Measurements from ENCODE around the gene PLCD3. TPM values are rescaled to one million over a fixed set of nuclear protein-coding genes. Genes with fewer than 3 reads are reported as not detected.

The PLCD3 gene
- total RNA-seq, 1 donor from 2014 or later = 54.0 TPM

DNA sequence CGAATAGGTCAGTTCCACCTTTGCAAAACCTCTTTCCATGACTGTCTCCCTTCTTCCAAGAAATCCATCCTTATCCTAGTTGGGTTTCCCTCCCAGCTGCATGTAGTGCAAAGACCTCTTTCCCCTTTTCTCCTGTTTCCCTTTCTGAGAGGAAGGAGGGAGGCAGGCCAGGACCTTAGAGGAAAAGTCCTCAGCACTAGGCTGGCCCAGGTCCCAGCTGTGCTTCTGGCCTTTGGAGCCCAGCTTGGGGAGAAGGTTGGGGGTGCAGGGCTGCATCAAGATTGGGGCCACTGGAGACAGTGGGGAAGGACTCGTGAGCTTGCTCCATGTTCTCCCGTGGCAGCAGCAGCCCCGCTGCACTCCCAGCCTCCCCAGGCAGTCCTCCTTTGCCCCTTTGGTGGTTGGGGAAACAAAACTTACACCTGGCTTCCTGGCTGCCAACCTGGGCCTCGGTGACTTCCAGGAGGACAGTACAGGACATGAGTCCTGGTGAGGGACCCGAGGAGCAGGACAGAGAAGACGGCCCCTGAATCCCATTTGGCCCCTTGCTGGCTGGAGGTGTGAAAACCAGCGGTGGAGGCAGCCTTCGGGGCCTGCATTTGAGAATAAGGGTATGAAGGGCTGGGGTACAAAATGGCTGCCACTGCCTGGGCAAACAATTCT is 29.8 kb upstream of the PLCD3 start:
- Mint-ChIP-seq H3K27ac (peak overlapping the region; percentile 97), H3K36me3 (peaks cover 6% of the 10 kb centered on the region), H3K9me3 (no peaks in the 10 kb centered on the region), H3K4me1 (peaks cover 46% of the 10 kb centered on the region), H3K4me3 (peak overlapping the region; percentile 98), H3K27me3 (ENCODE audit: low read depth) (no peaks in the 10 kb centered on the region)
- TF ChIP-seq, protein P1, sequence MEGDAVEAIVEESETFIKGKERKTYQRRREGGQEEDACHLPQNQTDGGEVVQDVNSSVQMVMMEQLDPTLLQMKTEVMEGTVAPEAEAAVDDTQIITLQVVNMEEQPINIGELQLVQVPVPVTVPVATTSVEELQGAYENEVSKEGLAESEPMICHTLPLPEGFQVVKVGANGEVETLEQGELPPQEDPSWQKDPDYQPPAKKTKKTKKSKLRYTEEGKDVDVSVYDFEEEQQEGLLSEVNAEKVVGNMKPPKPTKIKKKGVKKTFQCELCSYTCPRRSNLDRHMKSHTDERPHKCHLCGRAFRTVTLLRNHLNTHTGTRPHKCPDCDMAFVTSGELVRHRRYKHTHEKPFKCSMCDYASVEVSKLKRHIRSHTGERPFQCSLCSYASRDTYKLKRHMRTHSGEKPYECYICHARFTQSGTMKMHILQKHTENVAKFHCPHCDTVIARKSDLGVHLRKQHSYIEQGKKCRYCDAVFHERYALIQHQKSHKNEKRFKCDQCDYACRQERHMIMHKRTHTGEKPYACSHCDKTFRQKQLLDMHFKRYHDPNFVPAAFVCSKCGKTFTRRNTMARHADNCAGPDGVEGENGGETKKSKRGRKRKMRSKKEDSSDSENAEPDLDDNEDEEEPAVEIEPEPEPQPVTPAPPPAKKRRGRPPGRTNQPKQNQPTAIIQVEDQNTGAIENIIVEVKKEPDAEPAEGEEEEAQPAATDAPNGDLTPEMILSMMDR (IDR thresholded peaks at IDR 0.05; ENCODE audit: unreplicated experiment) = no peak
- DNase-seq (ENCODE audit: low spot score in 2 of 2, unreplicated experiment in 2 of 2) = no peak

DNA sequence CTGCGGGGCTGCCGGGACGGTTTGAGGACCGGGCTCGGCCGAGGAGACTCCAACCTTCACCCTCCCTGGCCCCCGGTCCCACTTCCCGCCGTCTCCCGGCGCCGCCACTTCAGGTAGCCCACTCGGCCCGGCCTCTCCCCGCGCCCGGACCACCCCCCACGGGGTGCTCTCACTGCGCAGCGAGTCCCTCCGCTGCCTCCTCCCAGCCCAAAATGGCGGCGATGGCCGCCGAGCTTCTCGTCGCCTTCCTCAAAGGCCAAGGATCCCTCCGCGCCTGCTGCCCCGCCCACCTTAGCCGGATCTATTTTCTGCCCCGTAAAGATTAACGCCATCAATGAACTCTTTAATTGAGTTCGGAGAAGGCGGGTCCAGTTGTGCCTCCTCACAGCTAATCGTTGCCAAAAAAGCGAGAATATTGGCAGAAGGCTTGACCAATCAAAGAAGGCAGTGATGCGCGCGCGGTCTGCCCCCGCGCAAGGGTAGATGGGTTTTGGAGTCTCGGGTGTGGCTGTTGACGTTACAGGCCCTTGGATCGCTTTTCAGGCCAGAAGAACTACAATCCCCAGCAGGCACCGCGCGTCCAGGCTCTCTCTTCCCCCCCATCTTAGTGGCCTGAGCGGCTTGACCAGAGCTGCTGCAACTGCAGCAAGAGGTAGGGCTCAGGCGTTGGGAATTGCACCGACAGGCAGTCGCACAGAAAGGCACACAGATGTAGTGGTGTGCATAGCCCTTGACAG is 29.1 kb upstream of the PLCD3 start, which contains the start of gene HEXIM2:
TSS of gene HEXIM2 (plus strand) at position 588 of the 737 bp plus-strand sequence. CDS start 919 bp downstream, outside the sequence.
- Mint-ChIP-seq H3K36me3 (peaks cover 5% of the 10 kb centered on the region), H3K4me3 (peak within 1 kb of the TSS; percentile 98), H3K9me3 (no peaks in the 10 kb centered on the region), H3K27me3 (ENCODE audit: low read depth) (no peaks in the 10 kb centered on the region), H3K27ac (peak within 1 kb of the TSS; percentile 97), H3K4me1 (peaks cover 48% of the 10 kb centered on the region)
- TF ChIP-seq, protein P1 (IDR thresholded peaks at IDR 0.05; ENCODE audit: unreplicated experiment) = no peak
- DNase-seq (ENCODE audit: low spot score in 2 of 2, unreplicated experiment in 2 of 2) = peak; percentile 90 to 97

DNA sequence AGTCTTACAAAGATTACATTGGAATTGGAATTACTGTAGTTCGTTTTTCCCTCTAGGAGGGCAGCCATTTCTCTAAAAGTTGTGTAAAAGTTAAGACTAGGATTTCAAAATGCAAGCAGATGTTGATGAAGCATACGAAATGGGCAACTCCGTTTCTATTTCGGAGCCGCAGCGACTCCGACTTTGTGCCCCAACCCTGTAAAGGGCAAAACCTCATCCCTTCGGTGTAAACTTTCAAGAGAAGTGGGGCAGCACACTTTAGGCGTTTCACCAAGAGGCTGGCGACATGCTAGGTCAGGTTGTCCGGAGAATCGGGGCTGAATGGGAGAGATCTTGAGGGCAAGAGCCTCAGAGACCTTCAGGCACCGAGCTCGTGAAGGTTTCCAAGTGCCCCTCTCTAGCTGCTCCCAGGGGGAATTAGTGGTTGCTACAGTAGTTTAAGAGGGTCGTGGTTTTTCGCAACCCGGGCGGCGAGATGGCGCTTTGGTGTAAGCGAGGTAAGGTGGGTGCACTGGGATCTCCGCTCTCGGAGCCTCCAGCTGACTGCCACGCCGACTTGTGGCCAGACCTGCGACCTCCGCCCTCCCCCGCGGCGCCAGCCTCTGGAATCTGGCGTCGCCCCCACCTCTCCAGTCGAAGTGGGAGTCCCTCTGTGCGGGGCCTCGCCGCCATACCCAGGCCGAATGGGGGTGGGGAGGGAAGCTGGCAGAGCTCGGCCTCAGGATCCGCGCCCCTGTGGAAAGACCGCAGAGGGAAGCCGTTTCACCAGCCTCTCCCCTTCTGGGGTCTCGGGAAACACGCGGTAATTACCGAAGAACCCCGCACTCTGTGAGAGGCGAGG is 28.4 kb upstream of the PLCD3 start:
- no peaks in the 10 kb centered on the region for H3K9me3 Mint-ChIP-seq
- peak; percentile 57 to 77 for DNase-seq (ENCODE audit: low spot score in 2 of 2, unreplicated experiment in 2 of 2)
- H3K4me1 Mint-ChIP-seq = peaks cover 52% of the 10 kb centered on the region
- peak overlapping the region; percentile 98 for H3K4me3 Mint-ChIP-seq
- TF ChIP-seq, protein P1 (IDR thresholded peaks at IDR 0.05; ENCODE audit: unreplicated experiment) = no peak
- H3K27me3 Mint-ChIP-seq (ENCODE audit: low read depth) = no peaks in the 10 kb centered on the region
- H3K36me3 Mint-ChIP-seq = peaks cover 4% of the 10 kb centered on the region
- peak overlapping the region; percentile 97 for H3K27ac Mint-ChIP-seq

DNA sequence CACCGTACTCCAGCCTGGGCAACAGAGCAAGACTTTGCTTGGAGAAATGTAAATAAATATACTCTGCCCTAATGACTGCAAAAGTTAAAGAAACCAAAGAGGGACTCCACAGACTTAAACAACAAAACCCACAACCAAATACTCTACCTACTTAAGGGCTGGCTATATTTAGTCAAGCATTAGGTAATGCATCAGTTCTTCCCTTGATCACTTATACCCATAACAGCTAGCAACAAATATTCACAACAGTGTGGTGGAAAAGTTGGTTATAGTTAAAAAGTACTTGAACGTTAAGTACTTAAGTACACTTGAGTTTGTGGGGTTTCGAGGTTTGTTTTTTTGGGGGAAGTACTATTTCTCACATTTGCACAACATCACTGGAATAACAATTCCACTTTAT is 23.9 kb upstream of the PLCD3 start:
- no peaks in the 10 kb centered on the region for H3K36me3 Mint-ChIP-seq

DNA sequence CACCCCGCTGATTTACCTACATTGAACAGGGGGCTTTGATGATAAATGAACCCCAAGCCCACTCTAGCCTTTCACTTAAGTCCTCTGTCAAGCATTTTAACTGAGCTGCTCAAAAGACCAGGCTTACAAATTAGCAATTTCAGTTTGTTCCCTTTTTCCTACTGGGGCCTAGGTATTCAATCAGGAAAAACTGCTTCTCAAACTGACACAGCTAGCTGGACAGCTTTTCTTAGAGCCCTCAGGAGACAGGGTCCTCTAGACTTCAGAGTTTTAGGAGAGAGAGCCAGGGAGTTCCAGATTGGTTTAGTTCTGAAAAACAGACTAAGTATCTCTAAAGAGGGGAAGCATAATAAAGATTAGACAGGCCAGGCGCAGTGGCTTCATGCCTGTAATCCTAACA is 23.2 kb upstream of the PLCD3 start:
- Mint-ChIP-seq H3K27me3 (ENCODE audit: low read depth) (no peaks in the 10 kb centered on the region), H3K4me3 (no peak overlapping the region), H3K27ac (peak overlapping the region; percentile 89), H3K9me3 (no peaks in the 10 kb centered on the region), H3K36me3 (no peaks in the 10 kb centered on the region), H3K4me1 (peaks cover 52% of the 10 kb centered on the region)
- no peak for DNase-seq (ENCODE audit: low spot score in 2 of 2, unreplicated experiment in 2 of 2)
- TF ChIP-seq, protein P1 (IDR thresholded peaks at IDR 0.05; ENCODE audit: unreplicated experiment) = no peak

More for the DNA sequence above, 23.9 kb upstream of the PLCD3 start:
- no peak overlapping the region for H3K4me3 Mint-ChIP-seq
- H3K4me1 Mint-ChIP-seq = peaks cover 47% of the 10 kb centered on the region
- H3K9me3 Mint-ChIP-seq = no peaks in the 10 kb centered on the region
- DNase-seq (ENCODE audit: low spot score in 2 of 2, unreplicated experiment in 2 of 2) = no peak
- TF ChIP-seq, protein P1 (IDR thresholded peaks at IDR 0.05; ENCODE audit: unreplicated experiment) = no peak
- no peaks in the 10 kb centered on the region for H3K27me3 Mint-ChIP-seq (ENCODE audit: low read depth)
- H3K27ac Mint-ChIP-seq = peak overlapping the region; percentile 66

All from mesothelial cell of epicardium (in vitro differentiated cells).